Muscle layer of duodenum (tissue), 2 donors: ENCODE measurements around the gene ENG.
"Not testable (repeated sequence)": the region's sequence is repeated elsewhere in the genome, so short reads cannot be mapped to it uniquely, and the experiment has no call there.

ENCODE experiments used
- H3K27ac ChIP-seq: one replicate; pipeline ENCODE4 v1.7.0; 2013; ENCODE audit warnings: mild to moderate bottlenecking, low read length
- H3K27me3 ChIP-seq: one replicate; pipeline ENCODE4 v1.7.0; 2013; ENCODE audit warnings: low read depth, mild to moderate bottlenecking, control low read depth, low read length
- H3K36me3 ChIP-seq, 2 donors: one replicate each; pipeline ENCODE4 v1.7.0; 2013; ENCODE audit warnings: low read length in 2 of 2, control low read depth in 1 of 2, mild to moderate bottlenecking in 1 of 2; ENCODE audit not compliant: insufficient read depth in 2 of 2, control insufficient read depth in 1 of 2
- H3K4me1 ChIP-seq, 2 donors: one replicate each; pipeline ENCODE4 v1.7.0; 2013; ENCODE audit warnings: low read length in 2 of 2, mild to moderate bottlenecking in 2 of 2, control low read depth in 1 of 2, moderate library complexity in 1 of 2; ENCODE audit not compliant: insufficient read depth in 2 of 2, control insufficient read depth in 1 of 2
- H3K4me3 ChIP-seq, 2 donors: one replicate each; pipeline ENCODE4 v1.7.0; 2013; ENCODE audit warnings: low read length in 2 of 2, low read depth in 1 of 2, mild to moderate bottlenecking in 1 of 2
- H3K9me3 ChIP-seq, 2 donors: one replicate each; pipeline ENCODE4 v1.7.0; 2013; ENCODE audit warnings: low read length in 2 of 2, control low read depth in 1 of 2, mild to moderate bottlenecking in 1 of 2; ENCODE audit not compliant: control insufficient read depth in 1 of 2
- donor health status: healthy.

ENG gene

GRCh38 chr9:127870887-127871286 lies 16.4 kb upstream of the ENG start:
- H3K36me3 ChIP-seq: peaks cover 6 to 36% of the 10 kb centered on the region in 2 donors
- H3K9me3 ChIP-seq: no peaks in the 10 kb centered on the region
- no peaks in the 10 kb centered on the region for H3K27me3 ChIP-seq
- H3K4me3 ChIP-seq: no peak overlapping the region
- H3K27ac ChIP-seq: no peak overlapping the region
- peaks cover 5 to 30% of the 10 kb centered on the region in 2 donors for H3K4me1 ChIP-seq

GRCh38 chr9:127870153-127870491 lies 15.7 kb upstream of the ENG start:
- H3K27me3 ChIP-seq, H3K4me3 ChIP-seq, H3K27ac ChIP-seq, H3K9me3 ChIP-seq: not testable (repeated sequence)
- Histone ChIP-seq H3K4me1 (peaks cover 5 to 22% of the 10 kb centered on the region in 2 donors), H3K36me3 (peaks cover 6 to 36% of the 10 kb centered on the region in 2 donors)

- Histone ChIP-seq H3K9me3 (no peaks in the 10 kb centered on the region), H3K36me3 (peaks cover 6 to 36% of the 10 kb centered on the region in 2 donors), H3K27ac (no peak overlapping the region), H3K4me1 (peaks cover 2 to 16% of the 10 kb centered on the region in 2 donors), H3K4me3 (no peak overlapping the region), H3K27me3 (no peaks in the 10 kb centered on the region)
These were observed 15.1 kb upstream of the ENG start for GRCh38 chr9:127869310-127870152.

- Histone ChIP-seq H3K27me3 (no peaks in the 10 kb centered on the region), H3K36me3 (peaks cover 6 to 36% of the 10 kb centered on the region in 2 donors), H3K27ac (no peak overlapping the region), H3K4me3 (no peak overlapping the region), H3K9me3 (no peaks in the 10 kb centered on the region), H3K4me1 (peaks cover 0 to 5% of the 10 kb centered on the region in 2 donors)
These were observed 13.9 kb upstream of the ENG start for GRCh38 chr9:127868278-127868902.

GRCh38 chr9:127867356-127868277 lies 13.2 kb upstream of the ENG start:
- H3K36me3 ChIP-seq: peaks cover 6 to 33% of the 10 kb centered on the region in 2 donors
- no peak overlapping the region for H3K4me3 ChIP-seq
- no peaks in the 10 kb centered on the region for H3K9me3 ChIP-seq
- peaks cover 0 to 2% of the 10 kb centered on the region in 2 donors for H3K4me1 ChIP-seq
- H3K27ac ChIP-seq: no peak overlapping the region
- no peaks in the 10 kb centered on the region for H3K27me3 ChIP-seq

GRCh38 chr9:127866535-127866934 lies 12.1 kb upstream of the ENG start:
- H3K4me1 ChIP-seq: peaks cover 0 to 13% of the 10 kb centered on the region in 2 donors
- H3K27me3 ChIP-seq: no peaks in the 10 kb centered on the region
- H3K36me3 ChIP-seq: peaks cover 6 to 23% of the 10 kb centered on the region in 2 donors
- H3K27ac ChIP-seq: no peak overlapping the region
- H3K4me3 ChIP-seq: no peak overlapping the region
- H3K9me3 ChIP-seq: no peaks in the 10 kb centered on the region

GRCh38 chr9:127865645-127866464 lies 11.4 kb upstream of the ENG start:
- peaks cover 0 to 15% of the 10 kb centered on the region in 2 donors for H3K4me1 ChIP-seq
- H3K36me3 ChIP-seq: peaks cover 6 to 17% of the 10 kb centered on the region in 2 donors
- H3K27me3 ChIP-seq: no peaks in the 10 kb centered on the region
- no peaks in the 10 kb centered on the region for H3K9me3 ChIP-seq
- H3K4me3 ChIP-seq: no peak overlapping the region
- no peak overlapping the region for H3K27ac ChIP-seq

- Histone ChIP-seq H3K36me3 (peaks cover 6 to 11% of the 10 kb centered on the region in 2 donors), H3K27ac (peak overlapping the region; percentile 45), H3K27me3 (no peaks in the 10 kb centered on the region), H3K9me3 (no peaks in the 10 kb centered on the region), H3K4me1 (peaks cover 0 to 18% of the 10 kb centered on the region in 2 donors), H3K4me3 (no peak overlapping the region)
These were observed 8.7 kb upstream of the ENG start for GRCh38 chr9:127863191-127863621.

GRCh38 chr9:127862075-127863011 lies 7.9 kb upstream of the ENG start:
- Histone ChIP-seq H3K4me3 (no peak overlapping the region), H3K27me3 (no peaks in the 10 kb centered on the region), H3K27ac (peak overlapping the region; percentile 51), H3K4me1 (peaks cover 0 to 18% of the 10 kb centered on the region in 2 donors), H3K9me3 (no peaks in the 10 kb centered on the region), H3K36me3 (peaks cover 0 to 3% of the 10 kb centered on the region in 2 donors)

- Histone ChIP-seq H3K4me3 (no peak overlapping the region), H3K4me1 (peaks cover 0 to 18% of the 10 kb centered on the region in 2 donors), H3K9me3 (no peaks in the 10 kb centered on the region), H3K27me3 (no peaks in the 10 kb centered on the region), H3K27ac (no peak overlapping the region), H3K36me3 (no peaks in the 10 kb centered on the region)
These were observed 6.3 kb upstream of the ENG start for GRCh38 chr9:127860779-127861178.
